Body of pancreas (tissue), 4 donors: Measurements from ENCODE around the gene TUT4. TPM values are rescaled to one million over a fixed set of nuclear protein-coding genes. Genes with fewer than 3 reads are reported as not detected.

Experiments used
- ATAC-seq: fragments of 150-250 bp; one replicate; pipeline ENCODE4 v1.9.1; 2016
- DNase-seq, 4 donors: peaks; one replicate each; pipeline ENCODE4 v3.0.0-alpha.2; 2019
- H3K27ac ChIP-seq, 4 donors: fragments of 200-600 bp; sonication (generic); 1 replicate in 3 of 4; 2 replicates in 1 of 4; pipeline versions ENCODE4 v1.5.1 to v1.6.1; 2016 to 2019; ENCODE audit warnings: mild to moderate bottlenecking in 1 of 4, mixed read lengths in 1 of 4, moderate library complexity in 1 of 4
- H3K27me3 ChIP-seq, 2 donors: fragments of 200-600 bp; sonication (generic); one replicate each; pipeline ENCODE4 v1.6.0; 2016; ENCODE audit warnings: mild to moderate bottlenecking in 1 of 2
- H3K36me3 ChIP-seq, 2 donors: fragments of 200-600 bp; sonication (generic); replicated peaks in 1 of 2; 2 replicates each; pipeline ENCODE4 v1.5.1; 2016; ENCODE audit warnings: low read depth in 2 of 2; ENCODE audit not compliant: insufficient read depth in 1 of 2
- H3K4me1 ChIP-seq: fragments of 200-600 bp; sonication (generic); one replicate; pipeline ENCODE4 v1.6.0; 2016
- H3K4me3 ChIP-seq, 2 donors: fragments of 200-600 bp; sonication (generic); 1 replicate in 1 of 2; 2 replicates in 1 of 2; pipeline ENCODE4 v1.5.1; 2016 to 2019
- H3K9me3 ChIP-seq, 3 donors: fragments of 200-600 bp; sonication (generic); 1 replicate in 2 of 3; 2 replicates in 1 of 3; pipeline ENCODE4 v1.5.1; 2016
- POLR2A ChIP-seq, 3 donors: fragments of 450-650 bp; IDR thresholded peaks; one replicate each; pipeline ENCODE4 v1.6.1; 2016; ENCODE audit warnings: antibody characterized with exemption in 3 of 3, mild to moderate bottlenecking in 2 of 3
- WGBS, 2 donors: methylation state at CpG; one replicate each; pipeline ENCODE4 v1.1.5; 2017; 5-methylcytosine and 5-hydroxymethylcytosine counted together
- intact Hi-C: fragments of 100-400 bp; cut with DNase I; formaldehyde crosslinking; loops from one replicate; pipeline ENCODE4 v1.15.1; 2023
- total RNA-seq, 2 donors: library from RNA; depleted of rRNA; stranded (reverse); fragments of >200 nt; gene quantifications; one replicate each; pipeline ENCODE4 v1.1.0, GENCODE V29; 2016
- TF ChIP-seq, protein P1 (sequence below), 7 experiments: fragments of 450-650 bp in 4 of 7; fragments of 200-600 bp in 3 of 7; sonication (generic) in 3 of 7; IDR thresholded peaks; one replicate each; pipeline ENCODE4 v1.5.1; 2016 to 2019; ENCODE audit warnings: antibody characterized with exemption in 7 of 7

Gene TUT4
- total RNA-seq, 2 donors from 2014 or later: 41.8 to 59.3 TPM

DNA sequence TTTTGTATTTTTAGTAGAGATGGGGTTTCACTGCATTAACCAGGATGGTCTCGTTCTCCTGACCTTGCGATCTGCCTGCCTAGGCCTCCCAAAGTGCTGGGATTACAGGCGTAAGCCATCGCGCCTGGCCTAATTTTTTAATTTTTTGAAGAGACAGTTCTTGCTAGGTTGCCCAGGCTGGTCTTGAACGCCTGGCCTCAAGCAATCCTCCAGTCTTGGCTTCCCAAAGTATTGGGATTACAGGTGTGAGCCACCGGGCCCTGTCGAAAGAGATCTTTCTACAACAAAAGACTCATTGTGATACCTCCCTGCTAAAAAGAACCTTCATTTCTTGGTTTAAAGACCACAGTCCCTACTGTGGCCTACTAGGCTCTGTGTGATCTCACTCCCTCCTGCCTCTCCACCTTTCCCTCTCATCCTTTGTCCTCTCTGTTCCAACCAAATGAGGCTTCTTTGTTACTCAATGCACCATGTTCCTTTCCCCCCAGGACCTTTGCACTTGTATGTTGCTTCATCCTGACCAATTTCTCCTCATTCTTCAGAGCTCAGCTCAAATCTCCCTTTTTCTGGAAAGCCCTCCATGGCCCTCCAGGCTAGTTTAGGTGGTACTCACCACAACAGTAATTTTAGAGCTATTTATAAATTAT lies 47.8 kb upstream of the TUT4 start:
- no peaks in the 10 kb centered on the region for H3K27me3 ChIP-seq
- intact Hi-C loops: no loop called here
- H3K4me1 ChIP-seq: peaks cover 29% of the 10 kb centered on the region
- H3K27ac ChIP-seq: no peak overlapping the region
- no peaks in the 10 kb centered on the region for H3K9me3 ChIP-seq
- no peak overlapping the region for H3K4me3 ChIP-seq
- DNase-seq: no peak
- 94 to 99% methylated on average over 8 of the region's 8 CpGs for WGBS, 2 donors
- no peaks in the 10 kb centered on the region for H3K36me3 ChIP-seq
- TF ChIP-seq POLR2A (IDR thresholded peaks at IDR 0.05): no peak
- TF ChIP-seq, protein P1, sequence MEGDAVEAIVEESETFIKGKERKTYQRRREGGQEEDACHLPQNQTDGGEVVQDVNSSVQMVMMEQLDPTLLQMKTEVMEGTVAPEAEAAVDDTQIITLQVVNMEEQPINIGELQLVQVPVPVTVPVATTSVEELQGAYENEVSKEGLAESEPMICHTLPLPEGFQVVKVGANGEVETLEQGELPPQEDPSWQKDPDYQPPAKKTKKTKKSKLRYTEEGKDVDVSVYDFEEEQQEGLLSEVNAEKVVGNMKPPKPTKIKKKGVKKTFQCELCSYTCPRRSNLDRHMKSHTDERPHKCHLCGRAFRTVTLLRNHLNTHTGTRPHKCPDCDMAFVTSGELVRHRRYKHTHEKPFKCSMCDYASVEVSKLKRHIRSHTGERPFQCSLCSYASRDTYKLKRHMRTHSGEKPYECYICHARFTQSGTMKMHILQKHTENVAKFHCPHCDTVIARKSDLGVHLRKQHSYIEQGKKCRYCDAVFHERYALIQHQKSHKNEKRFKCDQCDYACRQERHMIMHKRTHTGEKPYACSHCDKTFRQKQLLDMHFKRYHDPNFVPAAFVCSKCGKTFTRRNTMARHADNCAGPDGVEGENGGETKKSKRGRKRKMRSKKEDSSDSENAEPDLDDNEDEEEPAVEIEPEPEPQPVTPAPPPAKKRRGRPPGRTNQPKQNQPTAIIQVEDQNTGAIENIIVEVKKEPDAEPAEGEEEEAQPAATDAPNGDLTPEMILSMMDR (IDR thresholded peaks at IDR 0.05): no peak
- no peak for ATAC-seq

DNA sequence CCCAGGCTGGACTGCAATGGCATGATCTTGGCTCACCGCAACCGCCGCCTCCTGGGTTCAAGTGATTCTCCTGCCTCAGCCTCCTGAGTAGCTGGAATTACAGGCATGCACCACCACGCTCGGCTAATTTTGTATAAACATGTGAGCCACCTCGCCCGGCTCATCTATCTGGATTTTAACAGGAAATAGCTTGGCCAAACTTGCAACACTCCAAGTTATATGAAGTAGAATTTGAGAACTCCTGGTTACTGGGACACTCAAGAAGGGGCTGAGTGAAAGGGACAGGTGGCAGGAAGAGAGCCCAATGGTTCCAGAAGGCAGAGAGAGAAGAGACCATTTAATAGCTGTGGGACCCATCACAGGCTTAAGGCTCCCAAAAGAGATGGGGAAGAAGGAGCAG lies 46.3 kb upstream of the TUT4 start:
- ATAC-seq: no peak
- TF ChIP-seq POLR2A (IDR thresholded peaks at IDR 0.05): no peak
- TF ChIP-seq, protein P1 (IDR thresholded peaks at IDR 0.05): no peak
- H3K27ac ChIP-seq: no peak overlapping the region
- no peak for DNase-seq
- H3K9me3 ChIP-seq: no peaks in the 10 kb centered on the region
- H3K4me1 ChIP-seq: peaks cover 25% of the 10 kb centered on the region
- H3K27me3 ChIP-seq: no peaks in the 10 kb centered on the region
- H3K4me3 ChIP-seq: no peak overlapping the region
- 86 to 95% methylated on average over 7 of the region's 7 CpGs for WGBS, 2 donors
- H3K36me3 ChIP-seq: no peaks in the 10 kb centered on the region
- intact Hi-C loops: no loop called here

DNA sequence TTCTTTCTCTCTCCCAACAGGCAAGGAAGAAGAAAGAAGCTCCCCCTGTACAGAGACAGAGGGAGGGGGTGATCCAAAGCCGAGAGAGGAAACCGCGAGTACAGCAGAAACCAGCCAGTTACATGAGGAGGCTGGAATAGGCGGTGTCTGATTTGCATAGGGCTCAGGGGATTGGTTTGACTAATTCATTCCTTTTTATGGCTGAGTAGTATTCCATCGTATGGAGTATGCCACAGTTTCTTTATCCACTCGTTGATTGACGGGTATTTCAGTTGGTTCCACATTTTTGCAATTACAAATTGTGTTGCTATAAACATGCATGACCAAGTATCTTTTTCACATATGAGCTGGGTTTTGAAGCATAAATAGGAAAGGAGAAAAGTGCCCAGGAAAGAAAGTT lies 45.8 kb upstream of the TUT4 start:
- no peak for TF ChIP-seq POLR2A (IDR thresholded peaks at IDR 0.05)
- 84 to 88% methylated on average over 7 of the region's 7 CpGs for WGBS, 2 donors
- Histone ChIP-seq H3K9me3 (no peaks in the 10 kb centered on the region), H3K36me3 (no peaks in the 10 kb centered on the region), H3K4me3 (no peak overlapping the region), H3K27me3 (no peaks in the 10 kb centered on the region), H3K27ac (no peak overlapping the region), H3K4me1 (peaks cover 20% of the 10 kb centered on the region)
- ATAC-seq (no peak), DNase-seq (no peak)
- intact Hi-C loops: no loop called here

DNA sequence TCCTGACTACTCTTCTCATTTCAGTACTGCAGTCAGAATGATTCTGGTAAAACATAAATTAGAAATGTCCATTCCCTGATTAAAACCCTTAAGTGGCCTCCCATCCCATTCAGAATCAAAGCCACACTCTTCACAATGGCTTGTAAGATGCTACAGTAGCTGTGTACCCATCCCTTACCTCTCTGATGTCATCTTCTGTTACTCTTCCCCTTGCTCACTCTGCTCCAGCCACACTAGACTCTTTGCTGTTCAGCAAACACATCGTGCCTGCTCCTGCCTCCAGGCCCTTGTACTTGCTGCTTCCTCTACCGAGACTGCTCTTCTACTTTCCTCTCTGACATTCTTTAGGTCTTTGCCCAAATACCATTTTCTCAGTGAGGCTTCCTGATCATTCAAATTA lies 45.0 kb upstream of the TUT4 start:
- Histone ChIP-seq H3K4me1 (peaks cover 12% of the 10 kb centered on the region), H3K27me3 (no peaks in the 10 kb centered on the region), H3K4me3 (no peak overlapping the region), H3K27ac (no peak overlapping the region), H3K36me3 (no peaks in the 10 kb centered on the region), H3K9me3 (no peaks in the 10 kb centered on the region)
- WGBS, 2 donors: 45 to 58% methylated on average over 2 of the region's 2 CpGs
- no peak for TF ChIP-seq POLR2A (IDR thresholded peaks at IDR 0.05)
- TF ChIP-seq, protein P1 (IDR thresholded peaks at IDR 0.05): no peak
- DNase-seq (no peak), ATAC-seq (no peak)
- intact Hi-C loops: no loop called here

DNA sequence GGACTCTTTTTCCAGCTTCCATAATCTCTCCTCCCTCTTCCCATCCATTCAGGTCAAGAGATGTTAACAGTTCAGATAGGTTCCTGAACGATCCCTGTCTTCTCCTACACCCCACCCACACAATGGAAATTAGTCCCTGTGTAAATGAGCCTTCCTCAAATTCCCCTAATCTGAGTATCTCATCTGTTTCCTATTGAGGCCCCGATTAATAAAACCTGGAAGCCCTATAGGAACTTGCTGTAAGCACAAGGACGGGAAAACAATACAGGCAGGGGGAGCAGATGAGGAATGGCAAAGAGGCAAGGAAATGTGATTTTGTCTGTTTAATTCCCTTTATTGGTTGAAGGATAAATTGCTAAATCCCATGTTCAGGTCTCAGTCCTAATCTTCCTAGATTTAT lies 42.2 kb upstream of the TUT4 start:
- H3K27me3 ChIP-seq: no peaks in the 10 kb centered on the region
- no peak for TF ChIP-seq POLR2A (IDR thresholded peaks at IDR 0.05)
- TF ChIP-seq, protein P1 (IDR thresholded peaks at IDR 0.05): no peak
- no peaks in the 10 kb centered on the region for H3K36me3 ChIP-seq
- no peak overlapping the region for H3K27ac ChIP-seq
- no peak overlapping the region for H3K4me3 ChIP-seq
- ATAC-seq (no peak), DNase-seq (no peak)
- intact Hi-C loops: no loop called here
- H3K4me1 ChIP-seq: no peaks in the 10 kb centered on the region
- 52 to 68% methylated on average over 3 of the region's 3 CpGs for WGBS, 2 donors
- H3K9me3 ChIP-seq: no peaks in the 10 kb centered on the region
